HCT116 (cell line): ENCODE data around the gene FBN1. TPM values are rescaled to one million over a fixed set of nuclear protein-coding genes. Genes with fewer than 3 reads are reported as not detected.

ENCODE experiments used
- ATAC-seq: fragments of 200-7000 bp; cut with Tn5 transposase; 2 replicates; pipeline ENCODE4 v1.9.1; 2020; ENCODE audit warnings: mild to moderate bottlenecking, moderate library complexity
- BruUV-seq: library from RNA; stranded (reverse); fragments of 400-500 nt; replicated peaks from 2 replicates; lab custom pipeline; 2021; lab: Mats Ljungman, UMichigan
- CTCF ChIA-PET: fragments of 300-600 bp; sonication (Branson Sonifier 250); formaldehyde crosslinking; loops from one replicate; lab custom pipeline; 2021; ENCODE audit warnings: antibody characterized with exemption; lab: Charles Lee
- POLR2A ChIA-PET: fragments of 300-600, 350-600 bp; sonication (Branson Sonifier 250); formaldehyde crosslinking; loops from one replicate; lab custom pipeline; 2021; ENCODE audit warnings: antibody characterized with exemption; lab: Charles Lee
- RAD21 ChIA-PET, 2 experiments: fragments of 300-600 bp; sonication (Branson Sonifier 250); formaldehyde crosslinking; loops; one replicate each; lab custom pipeline; 2023; ENCODE audit warnings: low total read pairs in 2 of 2; ENCODE audit not compliant: uncharacterized antibody in 2 of 2, unreplicated experiment in 2 of 2, low non-redundant PET in 1 of 2; lab: Charles Lee
- DNase-seq: peaks from one replicate; pipeline ENCODE4 v3.0.0-alpha.2; 2010; ENCODE audit warnings: low read depth, low spot score
- H2AFZ ChIP-seq: fragments of 200-600 bp; shearing (Covaris generic), sonication (generic); 2 replicates; pipeline ENCODE4 v1.6.1; 2017; ENCODE audit warnings: low read depth, mixed run types, mixed read lengths, antibody characterized with exemption, low read length; ENCODE audit not compliant: poor library complexity, severe bottlenecking
- H3K27ac ChIP-seq: 2 replicates; pipeline ENCODE4 v1.5.1; 2012; ENCODE audit warnings: low read depth, low read length
- H3K27me3 ChIP-seq: fragments of 200-600 bp; sonication (generic); 2 replicates; pipeline ENCODE4 v1.6.1; 2016; ENCODE audit warnings: mixed run types, low read length, mixed read lengths; ENCODE audit not compliant: insufficient read depth
- H3K36me3 ChIP-seq, 2 experiments: fragments of 200-500 bp in 1 of 2; fragments of 200-600 bp in 1 of 2; sonication (Bioruptor generic) in 1 of 2; sonication (generic) in 1 of 2; 2 replicates each; pipeline versions ENCODE4 v1.5.1 to v1.6.1; 2014 to 2016; ENCODE audit warnings: low read length in 2 of 2, inconsistent platforms in 1 of 2, mixed read lengths in 1 of 2, mixed run types in 1 of 2; ENCODE audit not compliant: insufficient read depth in 2 of 2, control insufficient read depth in 1 of 2
- H3K4me1 ChIP-seq, 2 experiments: fragments of 200-600 bp in 1 of 2; sonication (generic) in 1 of 2; 2 replicates each; pipeline versions ENCODE4 v1.5.1 to v1.6.1; 2012 to 2017; ENCODE audit warnings: low read length in 2 of 2, inconsistent platforms in 1 of 2, mild to moderate bottlenecking in 1 of 2, mixed read lengths in 1 of 2, mixed run types in 1 of 2, moderate library complexity in 1 of 2; ENCODE audit not compliant: insufficient read depth in 2 of 2, control insufficient read depth in 1 of 2
- H3K4me2 ChIP-seq: fragments of 200-600 bp; sonication (generic); 2 replicates; pipeline ENCODE4 v1.6.1; 2017; ENCODE audit warnings: mixed run types, low read length, mixed read lengths
- H3K4me3 ChIP-seq, 2 experiments: fragments of 200-600 bp in 1 of 2; sonication (generic) in 1 of 2; replicated peaks in 1 of 2; 2 replicates each; pipeline ENCODE4 v1.5.1; 2011 to 2016; ENCODE audit warnings: low read length in 2 of 2, control low read depth in 1 of 2, low read depth in 1 of 2, mild to moderate bottlenecking in 1 of 2, mixed read lengths in 1 of 2, mixed run types in 1 of 2
- H3K79me2 ChIP-seq: fragments of 200-600 bp; sonication (generic); 2 replicates; pipeline ENCODE4 v1.6.1; 2017; ENCODE audit warnings: mild to moderate bottlenecking, mixed run types, low read length, moderate library complexity, mixed read lengths; ENCODE audit not compliant: insufficient read depth
- H3K9ac ChIP-seq: fragments of 200-600 bp; sonication (generic); 2 replicates; pipeline ENCODE4 v1.6.1; 2016; ENCODE audit warnings: low read length, mixed read lengths
- H3K9me2 ChIP-seq: fragments of 200-600 bp; sonication (generic), shearing (Covaris generic); 2 replicates; pipeline ENCODE4 v1.6.1; 2017; ENCODE audit warnings: mixed run types, mild to moderate bottlenecking, moderate library complexity; ENCODE audit not compliant: insufficient read depth
- H3K9me3 ChIP-seq, 2 experiments: fragments of 200-500 bp in 1 of 2; fragments of 200-600 bp in 1 of 2; sonication (Bioruptor generic) in 1 of 2; sonication (generic) in 1 of 2; 2 replicates each; pipeline ENCODE4 v1.6.1; 2014 to 2017; ENCODE audit warnings: low read length in 2 of 2, mixed read lengths in 2 of 2, inconsistent platforms in 1 of 2, low read depth in 1 of 2, mild to moderate bottlenecking in 1 of 2, mixed run types in 1 of 2, moderate library complexity in 1 of 2; ENCODE audit not compliant: control insufficient read depth in 1 of 2, insufficient read depth in 1 of 2
- H4K20me1 ChIP-seq: fragments of 200-600 bp; sonication (generic), shearing (Covaris generic); 2 replicates; pipeline ENCODE4 v1.6.1; 2017; ENCODE audit warnings: mixed run types, mild to moderate bottlenecking, moderate library complexity; ENCODE audit not compliant: insufficient read depth
- CBX3 ChIP-seq: IDR thresholded peaks from 2 replicates; pipeline ENCODE4 v1.6.1; 2012; ENCODE audit warnings: low read depth
- CEBPB ChIP-seq: IDR thresholded peaks from 2 replicates; pipeline ENCODE4 v1.6.1; 2012; ENCODE audit warnings: low read depth
- EGR1 ChIP-seq: IDR thresholded peaks from 2 replicates; pipeline ENCODE4 v1.6.1; 2012; ENCODE audit warnings: low read depth
- EZH2phosphoT487 ChIP-seq: fragments of 200-600 bp; IDR thresholded peaks from 2 replicates; pipeline ENCODE4 v1.6.1; 2018; ENCODE audit warnings: antibody characterized with exemption, borderline replicate concordance
- FOSL1 ChIP-seq: IDR thresholded peaks from 2 replicates; pipeline ENCODE4 v1.6.1; 2012; ENCODE audit warnings: low read depth
- JUND ChIP-seq: IDR thresholded peaks from 2 replicates; pipeline ENCODE4 v1.6.1; 2012
- POLR2A ChIP-seq: IDR thresholded peaks from 2 replicates; pipeline ENCODE4 v1.7.0; 2011; ENCODE audit warnings: borderline replicate concordance; ENCODE audit not compliant: insufficient read depth, insufficient read length; ENCODE audit errors: extremely low read depth
- POLR2AphosphoS5 ChIP-seq: IDR thresholded peaks from 2 replicates; pipeline ENCODE4 v1.6.1; 2011; ENCODE audit warnings: mild to moderate bottlenecking, low read depth, low read length, moderate library complexity
- SIN3A ChIP-seq: IDR thresholded peaks from 2 replicates; pipeline ENCODE4 v1.6.1; 2012; ENCODE audit warnings: low read depth
- SRF ChIP-seq: IDR thresholded peaks from 2 replicates; pipeline ENCODE4 v1.6.1; 2012; ENCODE audit warnings: low read depth
- TCF7L2 ChIP-seq: IDR thresholded peaks from 2 replicates; pipeline ENCODE4 v1.7.0; 2011; ENCODE audit warnings: borderline replicate concordance, inconsistent platforms; ENCODE audit not compliant: insufficient read depth, insufficient read length; ENCODE audit errors: extremely low read depth
- YY1 ChIP-seq: IDR thresholded peaks from 2 replicates; pipeline ENCODE4 v1.6.1; 2011; ENCODE audit warnings: low read length, low read depth, moderate library complexity, mild to moderate bottlenecking; ENCODE audit not compliant: insufficient replicate concordance; ENCODE audit errors: extremely low read depth
- intact Hi-C: fragments of 100-400 bp; cut with micrococcal nuclease; formaldehyde crosslinking; loops from 2 replicates; pipeline ENCODE4 v1.10.0; 2022
- total RNA-seq: library from RNA; stranded (reverse); gene quantifications from one replicate; pipeline ENCODE4 v1.2.1, GENCODE V29; 2021; ENCODE audit not compliant: unreplicated experiment
- TF ChIP-seq, protein P1 (sequence below), 3 experiments: fragments of 200-600 bp in 1 of 3; sonication (generic) in 1 of 3; IDR thresholded peaks in 2 of 3; conservative IDR thresholded peaks in 1 of 3; 2 replicates each; pipeline ENCODE4 v1.5.1; 2012 to 2017; ENCODE audit warnings: low read depth in 2 of 3, low read length in 2 of 3, antibody characterized with exemption in 1 of 3, borderline replicate concordance in 1 of 3, control low read depth in 1 of 3, mild to moderate bottlenecking in 1 of 3, mixed read lengths in 1 of 3, mixed run types in 1 of 3, moderate library complexity in 1 of 3; ENCODE audit not compliant: insufficient read depth in 1 of 3
- TF ChIP-seq, protein P2 (sequence below): IDR thresholded peaks from 2 replicates; pipeline ENCODE4 v1.6.1; 2012

The FBN1 gene
- total RNA-seq, 1 experiment from 2014 or later = 1.7 TPM

DNA sequence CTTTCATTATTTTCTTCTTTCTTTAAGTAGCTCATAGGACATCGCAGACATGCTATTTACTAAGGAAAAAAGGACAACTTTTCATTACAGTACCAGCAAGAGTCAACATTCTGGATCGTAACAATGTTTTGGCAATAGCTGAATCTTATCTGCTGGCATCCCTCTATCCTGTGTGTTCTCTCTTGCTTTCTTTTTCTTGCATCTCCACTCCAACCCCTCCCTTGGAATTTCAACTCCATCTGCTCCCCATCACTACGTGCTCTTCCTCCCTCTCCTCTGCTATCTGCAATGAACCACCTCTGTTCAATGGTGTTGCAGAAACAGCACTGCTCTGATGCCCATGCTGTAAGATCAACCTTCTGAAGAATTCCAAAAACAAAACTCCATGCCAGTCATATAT, 106.6 kb downstream of the FBN1 start:
- Histone ChIP-seq H4K20me1 (no peaks in the 10 kb centered on the region), H3K27ac (no peak overlapping the region), H3K4me1 (no peaks in the 10 kb centered on the region), H3K4me3 (no peak overlapping the region), H3K36me3 (no peaks in the 10 kb centered on the region), H3K9me3 (no peaks in the 10 kb centered on the region), H2AFZ (no peak overlapping the region), H3K4me2 (no peak overlapping the region), H3K9ac (no peak overlapping the region), H3K27me3 (no peaks in the 10 kb centered on the region), H3K9me2 (no peaks in the 10 kb centered on the region), H3K79me2 (no peaks in the 10 kb centered on the region)
- no peak for TF ChIP-seq SIN3A
- no peak for TF ChIP-seq FOSL1
- no peak for TF ChIP-seq YY1
- TF ChIP-seq JUND = no peak
- TF ChIP-seq CBX3 = no peak
- TF ChIP-seq POLR2A = no peak
- no peak for ATAC-seq
- ChIA-PET RAD21 (no interaction called here), CTCF (no interaction called here), POLR2A (no interaction called here)
- no TSS peak for BruUV-seq
- intact Hi-C loops = no loop called here
- DNase-seq = no peak

DNA sequence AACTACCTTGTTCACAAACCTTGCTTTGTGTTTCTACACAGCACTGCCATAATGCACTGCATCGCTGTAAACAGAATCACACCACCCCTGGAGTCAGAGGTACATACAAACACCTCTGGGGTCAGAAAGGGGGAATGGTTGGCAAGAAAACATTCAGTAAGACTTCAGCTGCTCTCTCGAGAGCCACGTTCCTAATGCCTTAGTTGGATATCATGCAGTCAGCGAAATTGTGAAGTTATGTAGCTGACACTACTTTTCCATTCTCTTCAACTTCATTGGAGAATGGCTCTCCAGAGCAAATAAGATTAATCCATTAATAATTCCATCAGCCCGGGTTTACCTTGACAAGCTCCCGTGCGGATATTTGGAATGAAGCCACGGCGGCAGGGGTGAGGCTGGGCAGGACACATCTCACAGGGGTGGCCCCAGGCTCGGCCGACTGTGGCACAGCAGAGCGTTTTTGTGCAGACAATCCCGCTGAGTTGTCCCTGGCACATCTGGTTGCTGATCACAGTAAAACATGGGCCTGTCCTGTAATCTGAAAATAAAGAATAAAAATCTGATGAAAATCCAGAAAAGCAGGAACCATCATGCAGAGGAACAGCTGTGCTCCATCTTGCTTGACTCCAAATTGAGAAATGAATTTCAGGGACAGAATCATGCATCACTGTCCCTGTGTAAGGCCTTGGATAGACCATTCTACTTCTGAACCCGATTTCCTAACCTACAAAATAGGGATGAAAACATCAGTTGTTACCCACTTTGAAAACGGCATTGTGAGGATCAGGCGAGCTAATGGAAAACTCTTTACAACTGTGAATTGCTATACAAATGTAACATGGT, 108.0 kb downstream of the FBN1 start:
- H3K4me2 ChIP-seq = no peak overlapping the region
- no peak overlapping the region for H3K27ac ChIP-seq
- H3K9me2 ChIP-seq = no peaks in the 10 kb centered on the region
- H3K9ac ChIP-seq = no peak overlapping the region
- no peak for DNase-seq
- no peaks in the 10 kb centered on the region for H3K4me1 ChIP-seq
- H3K79me2 ChIP-seq = no peaks in the 10 kb centered on the region
- H4K20me1 ChIP-seq = no peaks in the 10 kb centered on the region
- ChIA-PET POLR2A (no interaction called here), RAD21 (no interaction called here), CTCF (no interaction called here)
- no peaks in the 10 kb centered on the region for H3K9me3 ChIP-seq
- no peak for TF ChIP-seq EGR1
- no peak for TF ChIP-seq CBX3
- TF ChIP-seq, protein P1, sequence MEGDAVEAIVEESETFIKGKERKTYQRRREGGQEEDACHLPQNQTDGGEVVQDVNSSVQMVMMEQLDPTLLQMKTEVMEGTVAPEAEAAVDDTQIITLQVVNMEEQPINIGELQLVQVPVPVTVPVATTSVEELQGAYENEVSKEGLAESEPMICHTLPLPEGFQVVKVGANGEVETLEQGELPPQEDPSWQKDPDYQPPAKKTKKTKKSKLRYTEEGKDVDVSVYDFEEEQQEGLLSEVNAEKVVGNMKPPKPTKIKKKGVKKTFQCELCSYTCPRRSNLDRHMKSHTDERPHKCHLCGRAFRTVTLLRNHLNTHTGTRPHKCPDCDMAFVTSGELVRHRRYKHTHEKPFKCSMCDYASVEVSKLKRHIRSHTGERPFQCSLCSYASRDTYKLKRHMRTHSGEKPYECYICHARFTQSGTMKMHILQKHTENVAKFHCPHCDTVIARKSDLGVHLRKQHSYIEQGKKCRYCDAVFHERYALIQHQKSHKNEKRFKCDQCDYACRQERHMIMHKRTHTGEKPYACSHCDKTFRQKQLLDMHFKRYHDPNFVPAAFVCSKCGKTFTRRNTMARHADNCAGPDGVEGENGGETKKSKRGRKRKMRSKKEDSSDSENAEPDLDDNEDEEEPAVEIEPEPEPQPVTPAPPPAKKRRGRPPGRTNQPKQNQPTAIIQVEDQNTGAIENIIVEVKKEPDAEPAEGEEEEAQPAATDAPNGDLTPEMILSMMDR (IDR thresholded peaks at IDR 0.05 in 2 of 3, conservative IDR thresholded peaks at IDR 0.05 in 1 of 3; ENCODE audit: borderline replicate concordance in 1 of 3, insufficient read depth in 1 of 3, low read depth in 2 of 3, low read length in 2 of 3) = no peak
- no peak for TF ChIP-seq EZH2phosphoT487
- TF ChIP-seq, protein P2, sequence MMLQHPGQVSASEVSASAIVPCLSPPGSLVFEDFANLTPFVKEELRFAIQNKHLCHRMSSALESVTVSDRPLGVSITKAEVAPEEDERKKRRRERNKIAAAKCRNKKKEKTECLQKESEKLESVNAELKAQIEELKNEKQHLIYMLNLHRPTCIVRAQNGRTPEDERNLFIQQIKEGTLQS = no peak
- no peak for TF ChIP-seq TCF7L2
- no peak for TF ChIP-seq SRF
- no peak for TF ChIP-seq POLR2A
- TF ChIP-seq POLR2AphosphoS5 = no peak
- no peak for TF ChIP-seq FOSL1
- TF ChIP-seq JUND = no peak
- TF ChIP-seq CEBPB = no peak
- H3K36me3 ChIP-seq = no peaks in the 10 kb centered on the region
- BruUV-seq = no TSS peak
- H2AFZ ChIP-seq = no peak overlapping the region
- no peak for ATAC-seq
- no peak overlapping the region for H3K4me3 ChIP-seq
- no peaks in the 10 kb centered on the region for H3K27me3 ChIP-seq
- intact Hi-C loops = no loop called here
